Panc1 (cell line): ENCODE data around the gene MRPL44. TPM values are rescaled to one million over a fixed set of nuclear protein-coding genes. Genes with fewer than 3 reads are reported as not detected.
A peak's percentile ranks its signal among the peaks of the same experiment; 100 is the strongest.

Source experiments
- ATAC-seq: fragments of 200-7000 bp; cut with Tn5 transposase; 2 replicates; pipeline ENCODE4 v1.9.1; 2020; ENCODE audit warnings: mild to moderate bottlenecking, moderate library complexity
- BruUV-seq: library from RNA; stranded (reverse); fragments of 400-500 nt; replicated peaks from 2 replicates; lab custom pipeline; 2021; lab: Mats Ljungman, UMichigan
- CTCF ChIA-PET: fragments of 300-600 bp; sonication (Branson Sonifier 250); formaldehyde crosslinking; loops from one replicate; lab custom pipeline; 2022; ENCODE audit warnings: antibody characterized with exemption; lab: Charles Lee
- POLR2A ChIA-PET: fragments of 300-600 bp; sonication (Branson Sonifier 250); formaldehyde crosslinking; loops from one replicate; lab custom pipeline; 2022; ENCODE audit warnings: antibody characterized with exemption; lab: Charles Lee
- DNase-seq: peaks from one replicate; pipeline ENCODE4 v3.0.0-alpha.2; 2010; ENCODE audit warnings: low read depth, low spot score
- H3K27ac ChIP-seq: 2 replicates; pipeline ENCODE4 v1.5.1; 2011; ENCODE audit warnings: mild to moderate bottlenecking, low read length, inconsistent platforms
- H3K27me3 ChIP-seq: fragments of 200-500 bp; sonication (Bioruptor generic); 2 replicates; pipeline ENCODE4 v1.6.0; 2014; ENCODE audit warnings: low read length, inconsistent platforms; ENCODE audit not compliant: control insufficient read depth, insufficient read depth
- H3K36me3 ChIP-seq: fragments of 200-500 bp; sonication (Bioruptor generic); 2 replicates; pipeline ENCODE4 v1.5.1; 2014; ENCODE audit warnings: inconsistent platforms, mild to moderate bottlenecking, low read length, moderate library complexity; ENCODE audit not compliant: control insufficient read depth, insufficient read depth
- H3K4me1 ChIP-seq: 2 replicates; pipeline ENCODE4 v1.5.1; 2011; ENCODE audit warnings: inconsistent platforms, mild to moderate bottlenecking, low read length, moderate library complexity; ENCODE audit not compliant: control insufficient read depth, insufficient read depth
- H3K4me3 ChIP-seq, 2 experiments: 2 replicates each; pipeline ENCODE4 v1.5.1; 2011 to 2012; ENCODE audit warnings: low read depth in 2 of 2, low read length in 2 of 2, mild to moderate bottlenecking in 2 of 2, inconsistent platforms in 1 of 2, moderate library complexity in 1 of 2
- H3K9me3 ChIP-seq: fragments of 200-500 bp; sonication (Bioruptor generic); 2 replicates; pipeline ENCODE4 v1.5.1; 2014; ENCODE audit warnings: low read depth, mild to moderate bottlenecking, inconsistent platforms, low read length, moderate library complexity; ENCODE audit not compliant: control insufficient read depth, insufficient read depth
- CTCF ChIP-seq: fragments of 450-650 bp; IDR thresholded peaks from 2 replicates; pipeline ENCODE4 v1.5.1; 2017; ENCODE audit warnings: mild to moderate bottlenecking
- POLR2AphosphoS5 ChIP-seq: IDR thresholded peaks from 2 replicates; pipeline ENCODE4 v1.6.1; 2012; ENCODE audit warnings: mild to moderate bottlenecking, low read depth, low read length, moderate library complexity
- REST ChIP-seq, 2 experiments: IDR thresholded peaks; 2 replicates each; pipeline ENCODE4 v1.6.1; 2011 to 2012; ENCODE audit warnings: low read depth in 2 of 2, control low read depth in 1 of 2, low read length in 1 of 2, mild to moderate bottlenecking in 1 of 2, moderate library complexity in 1 of 2; ENCODE audit not compliant: insufficient read depth in 1 of 2
- SIN3A ChIP-seq: IDR thresholded peaks from 2 replicates; pipeline ENCODE4 v1.6.1; 2012; ENCODE audit warnings: low read depth, mild to moderate bottlenecking, low read length, moderate library complexity, borderline replicate concordance; ENCODE audit not compliant: insufficient read depth
- TCF7L2 ChIP-seq: IDR thresholded peaks from 2 replicates; pipeline ENCODE4 v1.6.1; 2011; ENCODE audit warnings: mild to moderate bottlenecking, low read depth, low read length, inconsistent platforms
- in situ Hi-C: cut with HindIII; loops from 2 replicates; pipeline ENCODE4 v1.10.0; 2016; ENCODE audit warnings: low sequenced_read_pairs, low pct_unique_long_range_greater_than_20kb
- intact Hi-C: fragments of 100-400 bp; cut with micrococcal nuclease; formaldehyde crosslinking; loops from one replicate; pipeline ENCODE4 v1.10.0; 2022; ENCODE audit not compliant: unreplicated experiment
- total RNA-seq: library from RNA; stranded (reverse); gene quantifications from one replicate; pipeline ENCODE4 v1.2.1, GENCODE V29; 2021; ENCODE audit not compliant: unreplicated experiment

MRPL44 gene
- total RNA-seq, 1 experiment from 2014 or later = 27.8 TPM

DNA sequence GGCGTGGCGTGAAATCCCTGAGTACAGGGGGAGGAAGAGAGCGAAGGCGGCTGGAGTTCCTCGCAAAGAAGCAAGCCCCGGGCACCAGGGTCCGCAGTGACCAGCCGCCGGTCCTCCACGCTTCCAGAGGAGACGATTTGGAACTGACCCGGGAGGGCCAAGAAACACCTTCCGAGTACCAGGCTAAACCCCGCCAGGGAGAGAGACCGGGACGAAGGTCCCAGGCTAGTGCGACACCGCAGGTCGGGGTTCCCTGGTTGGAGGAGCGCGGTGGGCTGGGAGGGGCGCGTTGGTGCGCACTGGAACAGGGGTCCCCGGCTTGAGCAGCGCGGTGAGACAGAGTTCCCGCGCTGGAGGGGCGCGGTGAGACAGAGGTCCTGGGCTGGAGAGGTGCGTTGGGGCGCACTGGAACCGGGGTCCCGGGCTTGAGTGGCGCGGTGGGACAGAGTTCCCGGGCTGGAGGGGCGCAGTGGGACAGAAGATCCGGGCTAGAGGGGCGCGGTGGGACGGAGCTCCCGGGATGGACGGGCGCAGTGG lies 13.0 kb upstream of the MRPL44 start:
- ChIA-PET CTCF (no interaction called here), POLR2A (no interaction called here)
- Histone ChIP-seq H3K27me3 (no peaks in the 10 kb centered on the region), H3K4me3 (peak overlapping the region; percentile 83 to 87), H3K36me3 (no peaks in the 10 kb centered on the region; the same call in 1 of the 2 replicates), H3K9me3 (no peaks in the 10 kb centered on the region), H3K27ac (peak overlapping the region; percentile 83), H3K4me1 (peaks cover 16% of the 10 kb centered on the region)
- intact Hi-C loops = no loop called here
- no peak for DNase-seq
- in situ Hi-C loops = no loop called here
- no TSS peak for BruUV-seq
- 0 out of 2 replicates have a peak, but pooled peaks have one; percentile 33 for TF ChIP-seq SIN3A
- TF ChIP-seq CTCF = no peak
- ATAC-seq = peak; percentile 64

GRCh38 chr2:223944703-223945531 lies 12.3 kb upstream of the MRPL44 start, which contains the start of gene WDFY1:
Gene WDFY1 (minus strand): TSS chr2:223945335. CDS start chr2:223945284, 51 bp downstream.
- H3K27ac ChIP-seq = peak within 1 kb of the TSS; percentile 83
- peak within 1 kb of the TSS; percentile 83 to 87 for H3K4me3 ChIP-seq
- ChIA-PET CTCF (no interaction called here), POLR2A (no interaction called here)
- in situ Hi-C loops (no loop called here), intact Hi-C loops (no loop called here)
- ATAC-seq (peak; percentile 96), DNase-seq (peak; percentile 20)
- H3K27me3 ChIP-seq = no peaks in the 10 kb centered on the region
- TF ChIP-seq TCF7L2 = no peak
- TF ChIP-seq CTCF = no peak
- peak; percentile 76 for TF ChIP-seq POLR2AphosphoS5
- TF ChIP-seq SIN3A = peak; percentile 96; the same call in 1 of the 2 replicates
- TF ChIP-seq REST (IDR thresholded peaks at IDR 0.05; ENCODE audit: insufficient read depth in 1 of 2, low read depth in 2 of 2, low read length in 1 of 2) = peak in 1 of 2 experiments; percentile 64; a peak in 1 of 4 replicates
- H3K9me3 ChIP-seq = no peaks in the 10 kb centered on the region
- H3K4me1 ChIP-seq = peaks cover 16% of the 10 kb centered on the region
- H3K36me3 ChIP-seq = no peaks in the 10 kb centered on the region; the same call in 1 of the 2 replicates
- no TSS peak for BruUV-seq
